ENCODE results near the gene ODF4.
"Not testable (repeated sequence)": the region's sequence is repeated elsewhere in the genome, so short reads cannot be mapped to it uniquely, and the experiment has no call there.

The ODF4 gene

GRCh38 chr17:8369944-8370343, 30.3 kb downstream of the ODF4 start:
- DNase-seq (ENCODE audit: low spot score) = no peak

- no peak for DNase-seq (ENCODE audit: low spot score)
These were observed 32.1 kb downstream of the ODF4 start for GRCh38 chr17:8371786-8372185.

GRCh38 chr17:8372422-8372821, 32.8 kb downstream of the ODF4 start:
- no peak for DNase-seq (ENCODE audit: low spot score)

GRCh38 chr17:8373856-8374255, 34.2 kb downstream of the ODF4 start:
- not testable (repeated sequence) for DNase-seq (ENCODE audit: low spot score)

GRCh38 chr17:8375738-8376259, 36.2 kb downstream of the ODF4 start:
- no peak for DNase-seq (ENCODE audit: low spot score)

GRCh38 chr17:8376271-8377067, 36.8 kb downstream of the ODF4 start, which contains the start of gene KRABD2:
KRABD2 (minus strand) TSS chr17:8376704.
- peak; percentile 93 for DNase-seq (ENCODE audit: low spot score)

GRCh38 chr17:8377422-8377821, 37.8 kb downstream of the ODF4 start:
- no peak for DNase-seq (ENCODE audit: low spot score)

- DNase-seq (ENCODE audit: low spot score) = not testable (repeated sequence)
These were observed 38.5 kb downstream of the ODF4 start for GRCh38 chr17:8378117-8378516.

- no peak for DNase-seq (ENCODE audit: low spot score)
These were observed 40.4 kb downstream of the ODF4 start for GRCh38 chr17:8380049-8380448.

GRCh38 chr17:8382052-8382879, 42.6 kb downstream of the ODF4 start:
- no peak for DNase-seq (ENCODE audit: low spot score)

- no peak for DNase-seq (ENCODE audit: low spot score)
These were observed 43.2 kb downstream of the ODF4 start for GRCh38 chr17:8382880-8383142.

GRCh38 chr17:8383143-8383822, 43.6 kb downstream of the ODF4 start, which contains the start of gene RPL26:
RPL26 (minus strand) TSS chr17:8383193; CDS start chr17:8382310, 883 bp downstream.
- DNase-seq (ENCODE audit: low spot score) = peak; percentile 98

GRCh38 chr17:8384801-8385378, 45.2 kb downstream of the ODF4 start:
- no peak for DNase-seq (ENCODE audit: low spot score)

GRCh38 chr17:8386841-8387240, 47.2 kb downstream of the ODF4 start:
- DNase-seq (ENCODE audit: low spot score) = no peak

- no peak for DNase-seq (ENCODE audit: low spot score)
These were observed 48.4 kb downstream of the ODF4 start for GRCh38 chr17:8387914-8388651.

- DNase-seq (ENCODE audit: low spot score) = no peak
These were observed 52.1 kb downstream of the ODF4 start for GRCh38 chr17:8391711-8392110.

- DNase-seq (ENCODE audit: low spot score) = no peak
These were observed 52.6 kb downstream of the ODF4 start for GRCh38 chr17:8392274-8392673.

- DNase-seq (ENCODE audit: low spot score) = no peak
These were observed 53.2 kb downstream of the ODF4 start for GRCh38 chr17:8392674-8393469.

- DNase-seq (ENCODE audit: low spot score) = peak; percentile 42
These were observed 54.0 kb downstream of the ODF4 start for GRCh38 chr17:8393470-8394231.

- not testable (repeated sequence) for DNase-seq (ENCODE audit: low spot score)
These were observed 54.9 kb downstream of the ODF4 start for GRCh38 chr17:8394497-8394896.
